ENCODE data around the gene ATAD1.
"Not testable (repeated sequence)": the region's sequence is repeated elsewhere in the genome, so short reads cannot be mapped to it uniquely, and the experiment has no call there.

Gene ATAD1

DNA sequence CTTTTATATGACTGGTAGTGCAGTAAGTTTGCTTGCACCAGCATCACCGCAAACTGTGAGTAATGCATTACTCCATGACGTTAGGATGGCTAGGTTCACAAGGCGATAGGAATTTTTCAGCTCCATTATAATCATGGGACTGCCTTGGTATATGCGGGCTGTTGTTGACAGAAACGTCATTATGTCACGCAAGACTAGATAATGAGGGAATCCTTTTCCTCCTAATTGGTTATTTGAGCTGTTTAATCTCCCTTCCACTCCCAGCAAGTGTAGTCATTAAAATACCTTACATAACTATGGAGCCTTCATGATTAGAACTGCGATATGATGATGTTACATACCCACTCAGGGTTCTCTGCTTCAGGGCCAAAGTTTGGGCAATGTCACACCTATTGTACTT is 28.0 kb upstream of the ATAD1 start:
- DNase-seq (ENCODE audit: low read depth in 2 of 2), result no peak

DNA sequence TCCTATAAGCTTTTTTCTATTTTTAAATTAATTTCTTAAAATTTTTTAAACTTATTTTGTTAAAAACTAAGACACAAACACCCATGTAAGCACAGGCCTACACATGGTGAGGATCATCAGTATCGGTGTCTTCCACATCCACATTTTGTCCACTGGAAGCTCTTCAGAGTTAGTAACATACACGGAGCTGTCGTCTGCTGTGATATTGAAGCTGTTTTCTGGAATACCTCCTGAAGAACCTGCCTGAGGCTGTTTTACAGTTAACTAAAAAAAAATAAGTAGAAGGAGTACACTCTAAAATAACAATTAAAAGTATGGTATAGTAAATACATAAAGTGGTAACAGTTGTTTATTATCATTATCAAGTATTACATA is 27.6 kb upstream of the ATAD1 start:
- no peak for DNase-seq (ENCODE audit: low read depth in 2 of 2)

DNA sequence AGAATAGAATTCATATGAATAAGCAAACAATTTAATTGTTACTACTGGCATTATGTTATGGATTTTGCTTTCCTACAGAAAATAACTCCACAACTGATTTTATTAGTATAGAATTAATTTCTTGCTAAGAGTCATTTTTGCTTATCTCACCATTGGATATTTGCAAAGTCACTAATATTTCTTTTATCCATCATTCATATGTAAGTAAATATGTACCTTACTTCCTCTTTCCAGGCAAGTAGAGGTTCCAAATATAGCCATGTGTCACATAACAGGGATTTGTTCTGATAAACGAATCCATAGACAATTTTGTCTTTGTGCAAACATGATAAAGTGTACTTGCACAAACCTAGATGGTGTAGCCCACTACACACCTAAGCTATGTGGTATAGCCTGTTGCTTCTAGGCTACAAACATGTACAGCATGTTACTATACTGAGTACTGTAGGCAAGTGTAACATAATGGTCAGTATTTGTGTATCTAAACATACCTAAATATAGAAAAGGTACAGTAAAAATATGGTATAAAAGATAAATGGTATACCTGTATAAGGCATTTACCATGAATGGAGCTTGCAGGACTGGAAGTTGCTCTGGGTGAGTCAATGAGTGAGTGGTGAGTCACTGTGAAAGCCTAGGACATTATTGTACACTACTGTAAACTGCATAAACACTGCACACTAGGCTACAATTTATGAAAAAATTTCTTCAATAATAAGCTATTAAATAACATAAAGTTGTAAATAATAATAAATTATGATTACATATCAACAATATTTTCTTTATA is 27.0 kb upstream of the ATAD1 start:
- no peak for DNase-seq (ENCODE audit: low read depth in 2 of 2)

DNA sequence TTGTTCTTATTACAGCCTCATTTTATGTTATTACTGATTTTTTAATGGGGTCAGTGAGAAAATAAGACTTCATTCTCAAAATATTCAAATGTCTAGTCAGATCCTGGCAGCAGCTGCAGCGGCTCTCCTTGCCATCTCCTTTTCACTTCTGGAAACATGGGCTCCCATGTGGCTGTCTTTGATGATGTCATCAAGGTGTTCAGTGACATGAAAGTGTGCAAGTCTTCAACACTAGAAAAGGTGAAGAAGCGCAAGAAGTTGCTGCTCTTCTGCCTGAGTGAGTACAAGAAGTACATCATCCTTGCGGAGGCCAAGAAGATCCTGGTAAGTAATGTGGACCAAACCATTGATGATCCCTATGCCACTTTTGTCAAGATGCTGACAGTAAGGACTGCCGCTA is 25.7 kb upstream of the ATAD1 start:
- no peak for DNase-seq (ENCODE audit: low read depth in 2 of 2)

GRCh38 chr10:87842776-87843497 is 24.9 kb upstream of the ATAD1 start:
- no peak for DNase-seq (ENCODE audit: low read depth in 2 of 2)

- DNase-seq (ENCODE audit: low read depth in 2 of 2), result no peak
Measured at GRCh38 chr10:87842220-87842641, 24.2 kb upstream of the ATAD1 start.

GRCh38 chr10:87841186-87841585 is 23.2 kb upstream of the ATAD1 start:
- no peak for DNase-seq (ENCODE audit: low read depth in 2 of 2)

DNA sequence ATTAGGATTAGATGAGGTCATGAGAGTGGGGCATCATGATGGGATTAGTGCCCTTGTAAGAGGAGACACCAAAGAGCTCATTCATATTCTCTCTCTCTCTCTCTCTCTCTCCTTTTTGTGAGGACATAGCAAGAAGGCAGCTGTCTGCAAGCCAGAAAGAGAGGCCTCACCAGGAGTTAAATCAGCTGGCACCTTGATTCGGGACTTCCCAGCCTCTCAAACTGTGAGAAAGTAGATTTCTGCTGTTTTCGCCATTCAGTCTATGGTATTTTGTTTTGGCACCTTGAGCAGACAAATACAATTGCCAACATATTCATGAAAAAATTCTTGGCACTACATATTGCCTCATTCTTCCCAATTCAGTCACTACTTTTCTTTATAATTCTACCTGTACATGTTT is 20.6 kb upstream of the ATAD1 start:
- DNase-seq (ENCODE audit: low read depth in 2 of 2), result no peak

DNA sequence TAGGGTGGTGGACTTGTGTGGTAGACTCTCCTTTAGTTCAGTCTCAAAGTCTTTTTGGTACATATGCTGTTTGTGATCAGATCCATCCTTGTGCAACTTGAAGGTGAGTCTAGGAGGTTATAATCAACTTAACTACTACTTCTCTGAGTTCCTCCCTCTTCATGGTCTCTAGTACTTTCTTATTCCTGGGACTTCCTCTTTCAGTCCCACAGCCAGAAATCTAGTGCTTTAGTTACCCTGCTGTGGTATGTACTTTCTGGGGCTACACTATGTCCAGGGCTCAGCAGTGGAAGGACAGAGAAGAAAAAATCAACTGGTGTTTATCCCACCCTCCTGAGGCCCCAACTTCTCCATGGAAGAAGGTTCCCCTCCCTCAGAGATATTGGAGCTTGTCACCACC is 19.4 kb upstream of the ATAD1 start:
- no peak for DNase-seq (ENCODE audit: low read depth in 2 of 2)

GRCh38 chr10:87836098-87836497 is 18.1 kb upstream of the ATAD1 start:
- no peak for DNase-seq (ENCODE audit: low read depth in 2 of 2)

DNA sequence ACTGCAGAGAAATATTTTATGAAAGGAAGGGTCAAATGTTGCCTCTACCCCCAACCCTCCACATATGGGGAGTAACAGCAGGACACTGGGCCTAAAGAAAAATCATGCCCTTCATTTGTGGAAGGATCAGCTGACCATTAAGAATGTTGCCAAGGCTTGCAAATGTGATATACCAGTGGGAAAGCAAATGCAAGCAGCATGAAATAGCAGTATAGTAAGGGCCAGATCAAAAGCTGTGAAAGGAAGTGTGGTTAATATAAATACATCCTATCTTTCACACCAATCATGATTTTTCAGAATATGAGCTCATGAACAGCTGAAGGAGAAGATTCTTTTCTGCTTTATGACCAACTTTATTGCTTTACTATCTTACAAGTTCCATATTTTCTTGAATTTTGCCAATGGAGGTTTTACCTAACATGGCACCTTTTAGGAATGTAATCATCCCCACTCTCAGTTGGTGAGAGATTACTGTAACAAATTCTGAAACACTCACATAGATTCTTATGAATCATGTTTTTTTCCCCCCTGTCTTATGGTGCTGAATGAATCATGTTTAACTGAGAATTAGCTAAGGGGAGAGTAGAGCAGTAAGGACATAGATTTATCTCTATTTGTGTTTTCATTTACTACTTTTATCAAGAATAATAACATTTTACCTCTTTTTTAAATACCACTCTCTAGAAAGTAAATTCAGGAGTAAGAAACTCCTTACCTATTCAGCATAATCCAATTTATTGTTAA is 12.1 kb upstream of the ATAD1 start:
- no peak for DNase-seq (ENCODE audit: low read depth in 2 of 2)

GRCh38 chr10:87829051-87829450 is 11.0 kb upstream of the ATAD1 start:
- not testable (repeated sequence) for DNase-seq (ENCODE audit: low read depth in 2 of 2)

DNA sequence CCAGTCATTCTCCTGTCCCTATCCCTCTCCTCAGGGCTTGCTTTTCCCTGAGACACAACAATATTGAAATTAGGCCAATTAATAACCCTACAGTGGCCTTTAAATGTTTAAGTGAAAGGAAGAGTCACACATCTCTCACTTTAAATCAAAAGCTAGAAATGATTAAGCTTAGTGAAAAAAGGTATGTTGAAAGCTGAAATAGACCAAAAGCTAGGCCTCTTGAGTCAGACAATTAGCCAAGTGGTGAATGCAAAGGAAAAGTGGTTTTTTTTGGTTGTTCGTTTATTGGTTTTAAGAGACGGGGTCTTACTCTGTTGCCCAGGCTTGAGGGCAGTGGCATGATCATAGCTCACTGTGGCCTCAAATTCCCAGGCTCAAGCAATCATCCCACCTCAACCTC is 9.7 kb upstream of the ATAD1 start:
- no peak for DNase-seq (ENCODE audit: low read depth in 2 of 2)

- DNase-seq (ENCODE audit: low read depth in 2 of 2), result no peak
Measured at GRCh38 chr10:87826653-87827052, 8.6 kb upstream of the ATAD1 start.

GRCh38 chr10:87819289-87819585 is 1.2 kb upstream of the ATAD1 start:
- DNase-seq (ENCODE audit: low read depth in 2 of 2), result no peak

DNA sequence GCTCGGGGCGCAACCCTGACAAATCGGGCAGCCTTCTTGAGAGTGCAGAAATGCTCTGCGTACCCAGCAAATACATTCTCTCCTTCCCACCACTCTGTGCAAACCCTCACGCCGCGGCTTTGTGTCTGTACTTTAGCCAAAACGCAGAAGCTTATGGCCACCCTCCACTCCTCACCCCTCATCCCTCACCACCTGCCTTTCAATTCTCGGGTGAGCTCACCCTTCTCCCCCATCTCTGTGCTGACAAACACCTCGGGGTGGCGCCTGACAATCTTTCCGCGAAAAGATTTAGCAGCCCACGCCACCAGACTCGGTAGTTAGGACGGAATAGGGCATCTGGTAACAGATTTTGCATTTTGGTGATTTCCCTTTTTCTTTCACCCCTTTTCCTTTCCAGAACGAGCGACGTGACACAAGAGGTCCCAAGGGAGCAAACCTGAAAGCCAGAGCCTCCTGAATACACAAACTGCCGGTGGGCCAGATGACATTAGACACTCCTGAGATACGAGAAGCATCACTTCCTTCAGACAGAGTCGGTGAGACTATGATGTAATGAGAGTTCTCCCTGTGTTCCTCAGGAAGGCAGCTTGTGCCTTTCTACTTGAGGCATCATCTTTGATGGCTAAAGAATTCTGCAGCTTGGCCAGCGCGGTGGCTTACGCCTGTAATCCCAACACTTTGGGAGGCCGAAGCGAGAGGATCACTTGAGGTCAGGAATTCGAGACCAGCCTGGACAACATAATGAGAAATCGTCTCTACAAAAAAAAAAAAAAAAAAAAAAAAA is 671 bp upstream of the ATAD1 start:
- peak; percentile 34 to 43 for DNase-seq (ENCODE audit: low read depth in 2 of 2)

- no peak for DNase-seq (ENCODE audit: low read depth in 2 of 2)
Measured at GRCh38 chr10:87816898-87817608, 973 bp downstream of the ATAD1 start.

- DNase-seq (ENCODE audit: low read depth in 2 of 2), result no peak
Measured at GRCh38 chr10:87816163-87816897, 1.7 kb downstream of the ATAD1 start.

DNA sequence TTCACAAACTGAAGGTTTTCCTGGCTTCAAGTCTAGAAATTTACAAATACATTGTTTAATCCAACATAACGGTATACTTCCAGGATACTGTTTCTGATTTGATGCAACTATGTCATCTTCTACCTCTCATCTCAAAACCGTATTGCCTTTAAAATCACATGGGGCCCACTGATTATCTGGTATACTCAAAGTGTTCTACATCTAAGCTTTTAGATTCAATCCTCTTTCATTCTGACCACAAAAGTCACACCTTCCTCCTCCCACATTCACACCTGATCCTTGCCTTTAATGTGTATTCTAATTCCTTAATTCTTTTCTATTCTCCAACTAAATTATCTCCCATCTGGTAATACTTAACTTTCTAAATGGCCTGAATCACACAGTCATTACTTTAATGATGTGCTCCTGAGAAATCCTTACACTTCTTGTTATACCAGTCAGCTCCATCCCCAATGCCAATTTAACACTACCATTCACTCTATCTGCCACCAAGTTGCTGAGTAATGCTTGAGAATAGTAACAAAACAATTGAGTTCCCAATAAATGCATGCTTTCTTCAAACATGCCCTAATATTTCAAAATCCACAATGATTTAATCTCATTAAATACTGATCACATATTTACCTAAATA is 13.0 kb downstream of the ATAD1 start:
- DNase-seq (ENCODE audit: low read depth in 2 of 2), result no peak

DNA sequence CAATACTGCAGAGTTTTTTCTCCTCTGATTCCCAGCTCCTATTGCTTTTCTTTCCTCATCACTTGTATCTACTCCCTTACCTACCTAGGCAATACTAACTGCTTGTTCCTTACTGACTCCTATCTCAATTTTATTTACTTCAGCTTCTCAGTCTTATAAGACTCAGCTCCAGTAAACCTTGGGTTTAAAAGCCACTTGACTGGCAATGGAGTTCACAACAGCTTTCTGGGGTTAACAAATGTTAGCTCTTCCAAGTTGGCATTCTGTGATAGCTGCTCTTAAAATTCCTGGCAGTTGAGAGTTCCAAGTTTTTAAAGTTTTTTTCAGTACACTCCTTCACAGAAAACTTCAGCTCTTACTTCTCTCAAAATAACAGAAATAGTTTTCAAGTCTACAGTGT is 14.2 kb downstream of the ATAD1 start:
- DNase-seq (ENCODE audit: low read depth in 2 of 2), result no peak

Data from stimulated activated CD8-positive, alpha-beta memory T cell treated with anti-CD3 and anti-CD28 coated beads, Interleukin-2, amount 100 ng/mL, for 1 hour (primary cell).